GM19238 (cell line): Measurements from ENCODE around the gene CCDC74A.
"Not testable (repeated sequence)": the region's sequence is repeated elsewhere in the genome, so short reads cannot be mapped to it uniquely, and the experiment has no call there.

Source experiments
- DNase-seq: peaks from one replicate; pipeline ENCODE4 v3.0.0; 2011; ENCODE audit warnings: low spot score; ENCODE audit not compliant: insufficient read length

The CCDC74A gene

DNA sequence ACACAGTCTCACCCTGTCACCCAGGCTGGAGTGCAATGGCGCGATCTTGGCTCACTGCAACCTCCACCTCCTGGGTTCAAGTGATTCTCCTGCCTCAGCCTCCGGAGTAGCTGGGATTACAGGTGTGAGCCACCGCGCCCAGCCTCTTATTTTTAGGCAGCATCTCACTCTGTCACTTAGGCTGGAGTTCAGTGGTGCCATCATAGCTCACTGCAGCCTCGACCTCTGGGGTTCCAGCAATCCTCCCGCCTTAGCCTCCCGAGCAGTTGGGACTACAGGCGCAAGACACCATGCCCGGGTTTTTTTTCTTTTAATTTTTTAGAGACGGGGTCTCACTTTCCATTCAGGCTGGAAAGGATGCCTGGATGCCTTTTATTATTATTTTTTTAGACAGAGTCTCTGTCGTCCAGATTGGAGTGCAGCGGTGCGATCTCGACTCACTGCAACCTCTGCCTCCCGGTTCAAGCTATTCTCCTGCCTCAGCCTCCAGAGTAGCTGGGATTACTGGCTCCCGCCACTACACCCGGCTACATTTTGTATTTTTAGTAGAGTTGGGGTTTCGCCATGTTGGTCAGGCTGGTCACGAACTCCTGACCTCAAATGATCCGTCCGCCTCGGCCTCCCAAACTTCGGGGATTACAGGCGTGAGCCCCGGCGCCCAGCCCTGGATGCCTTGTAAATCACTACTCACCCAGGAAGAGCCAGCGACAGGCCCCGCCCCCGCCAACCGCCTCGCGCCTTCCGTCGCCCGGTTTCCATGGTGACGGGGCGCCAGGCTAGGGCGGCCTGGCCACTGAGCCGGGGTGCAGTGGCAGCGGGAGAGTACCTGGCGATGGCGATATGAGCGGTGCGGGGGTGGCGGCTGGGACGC, at the start of gene CCDC74A:
Gene CCDC74A, plus strand, starts transcription at position 758 of the 871 bp plus-strand sequence. Its CDS starts 83 bp downstream, at position 841.
- DNase-seq: not testable (repeated sequence)

DNA sequence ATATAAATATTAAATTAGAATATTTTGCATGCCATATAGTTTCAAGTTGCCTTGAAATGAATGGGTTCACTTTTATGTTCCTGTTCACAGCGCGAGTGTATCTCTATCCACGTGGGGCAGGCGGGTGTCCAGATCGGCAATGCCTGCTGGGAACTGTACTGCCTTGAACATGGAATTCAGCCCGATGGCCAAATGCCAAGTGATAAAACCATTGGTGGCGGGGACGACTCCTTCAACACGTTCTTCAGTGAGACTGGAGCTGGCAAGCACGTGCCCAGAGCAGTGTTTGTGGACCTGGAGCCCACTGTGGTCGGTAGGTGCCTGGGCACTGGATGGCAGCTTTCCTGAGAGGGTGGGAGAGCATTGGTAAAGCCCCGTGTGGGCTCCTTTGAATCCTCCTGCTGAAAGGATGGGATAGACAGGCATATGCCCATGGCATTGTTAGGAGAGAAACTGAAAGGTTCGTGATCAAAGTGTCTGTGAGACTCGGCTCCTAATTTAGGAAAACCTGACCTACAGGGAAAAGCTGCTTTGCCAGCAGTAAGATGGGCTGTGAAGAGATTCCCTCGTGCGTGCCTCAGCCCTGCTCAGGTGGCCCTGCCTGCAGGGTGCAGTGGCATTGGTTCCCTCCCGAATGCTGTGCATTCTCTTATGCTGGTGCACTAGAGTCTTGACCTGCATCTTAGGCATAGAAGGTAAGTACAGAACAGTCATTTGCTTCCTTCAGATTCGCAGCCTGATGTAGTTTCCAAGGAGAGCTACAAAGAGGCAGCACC, 49.4 kb upstream of the CCDC74A start:
- not testable (repeated sequence) for DNase-seq

DNA sequence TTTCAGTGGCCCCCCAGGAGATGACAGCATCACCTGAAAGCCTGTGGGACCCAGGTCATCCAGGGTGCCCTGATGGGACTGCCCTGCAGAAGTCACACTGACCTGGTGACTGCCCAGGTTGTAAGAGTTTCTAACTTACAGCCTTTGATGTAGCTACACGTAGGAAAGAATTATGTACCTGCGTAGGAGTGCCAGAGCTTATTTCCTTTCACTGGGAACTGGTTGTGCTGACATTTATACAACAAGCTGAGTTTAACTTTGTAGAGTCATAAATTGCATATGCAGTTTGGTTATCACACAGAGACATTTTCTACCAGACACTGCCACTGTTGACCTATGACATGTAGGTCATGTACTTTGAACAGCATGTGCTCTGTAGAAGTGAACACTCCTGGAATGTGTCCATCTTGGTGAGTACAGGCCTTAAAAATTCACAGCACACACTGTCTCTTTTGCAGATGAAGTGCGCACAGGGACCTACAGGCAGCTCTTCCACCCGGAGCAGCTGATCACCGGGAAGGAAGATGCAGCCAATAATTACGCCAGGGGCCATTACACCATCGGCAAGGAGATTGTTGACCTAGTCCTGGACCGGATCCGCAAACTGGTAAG, 48.7 kb upstream of the CCDC74A start:
- DNase-seq: not testable (repeated sequence)

DNA sequence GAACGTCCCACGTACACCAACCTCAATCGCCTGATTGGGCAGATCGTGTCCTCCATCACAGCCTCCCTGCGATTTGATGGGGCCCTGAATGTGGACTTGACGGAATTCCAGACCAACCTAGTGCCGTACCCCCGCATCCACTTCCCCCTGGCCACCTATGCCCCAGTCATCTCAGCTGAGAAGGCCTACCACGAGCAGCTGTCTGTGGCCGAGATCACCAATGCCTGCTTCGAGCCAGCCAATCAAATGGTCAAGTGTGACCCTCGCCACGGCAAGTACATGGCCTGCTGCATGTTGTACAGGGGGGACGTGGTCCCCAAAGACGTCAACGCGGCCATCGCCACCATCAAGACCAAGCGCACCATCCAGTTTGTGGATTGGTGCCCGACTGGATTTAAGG, 47.3 kb upstream of the CCDC74A start:
- DNase-seq: not testable (repeated sequence)

DNA sequence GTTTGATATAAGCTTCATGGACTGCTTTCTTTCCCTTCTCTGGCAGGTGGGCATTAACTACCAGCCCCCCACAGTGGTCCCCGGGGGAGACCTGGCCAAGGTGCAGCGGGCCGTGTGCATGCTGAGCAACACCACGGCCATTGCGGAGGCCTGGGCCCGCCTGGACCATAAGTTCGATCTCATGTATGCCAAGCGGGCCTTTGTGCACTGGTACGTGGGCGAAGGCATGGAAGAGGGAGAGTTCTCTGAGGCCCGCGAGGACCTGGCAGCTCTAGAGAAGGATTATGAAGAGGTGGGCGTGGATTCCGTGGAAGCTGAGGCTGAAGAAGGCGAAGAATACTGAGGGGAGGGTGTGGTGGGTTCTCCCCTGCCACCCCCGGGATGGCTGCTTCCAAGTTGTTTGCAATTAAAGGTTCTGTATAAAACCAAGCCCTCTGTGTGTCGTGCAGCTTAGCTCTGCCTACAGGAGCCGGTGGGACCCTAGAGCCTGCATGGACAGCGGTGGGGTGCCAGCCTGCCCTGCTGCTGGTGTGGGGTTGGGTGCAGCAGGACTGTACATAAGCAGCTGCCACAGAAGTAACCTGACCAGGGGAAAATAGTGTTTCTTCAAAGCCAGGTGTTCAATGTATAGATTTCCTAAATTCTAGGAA, 45.1 kb upstream of the CCDC74A start:
- not testable (repeated sequence) for DNase-seq

DNA sequence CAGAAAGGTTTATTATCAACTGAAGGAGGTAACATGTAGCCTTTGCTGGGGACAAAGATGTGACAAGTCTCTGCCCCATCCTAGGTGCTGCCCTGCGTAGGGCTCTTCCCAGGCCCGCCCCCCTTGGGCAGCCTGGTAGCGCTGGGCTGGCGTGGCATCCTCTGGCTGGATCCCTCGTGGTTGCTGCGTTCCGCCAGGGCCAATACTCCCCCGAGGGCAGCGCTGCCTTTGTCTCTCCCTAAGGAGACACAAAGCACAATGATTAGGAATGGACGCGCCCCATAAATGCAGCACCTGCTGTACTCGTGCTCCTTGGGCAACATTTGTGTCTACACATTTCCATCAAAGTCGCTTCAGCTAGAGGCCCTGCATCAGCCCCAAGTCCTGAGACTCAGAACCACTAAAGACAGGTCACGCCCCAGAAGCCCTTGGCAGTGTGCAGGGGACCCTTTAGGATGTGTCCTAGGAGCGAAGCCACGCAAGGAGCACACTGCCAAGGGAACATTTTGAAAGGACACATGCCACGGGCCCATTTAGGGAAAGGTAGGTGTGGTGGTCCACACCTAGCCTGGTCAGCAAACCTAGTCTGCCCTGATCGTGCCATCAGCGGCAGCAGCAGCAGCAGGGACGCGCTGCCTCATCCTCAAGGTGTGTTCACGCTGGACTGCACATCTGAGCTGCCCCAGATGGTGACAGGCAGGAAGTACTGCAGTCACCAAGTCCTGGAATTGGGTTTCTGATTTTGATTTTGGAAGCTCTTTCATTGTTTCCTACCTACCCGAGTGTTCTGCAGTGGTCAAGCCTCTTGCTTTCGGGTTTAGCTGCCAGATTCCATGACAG, 43.5 kb upstream of the CCDC74A start:
- DNase-seq: not testable (repeated sequence)

DNA sequence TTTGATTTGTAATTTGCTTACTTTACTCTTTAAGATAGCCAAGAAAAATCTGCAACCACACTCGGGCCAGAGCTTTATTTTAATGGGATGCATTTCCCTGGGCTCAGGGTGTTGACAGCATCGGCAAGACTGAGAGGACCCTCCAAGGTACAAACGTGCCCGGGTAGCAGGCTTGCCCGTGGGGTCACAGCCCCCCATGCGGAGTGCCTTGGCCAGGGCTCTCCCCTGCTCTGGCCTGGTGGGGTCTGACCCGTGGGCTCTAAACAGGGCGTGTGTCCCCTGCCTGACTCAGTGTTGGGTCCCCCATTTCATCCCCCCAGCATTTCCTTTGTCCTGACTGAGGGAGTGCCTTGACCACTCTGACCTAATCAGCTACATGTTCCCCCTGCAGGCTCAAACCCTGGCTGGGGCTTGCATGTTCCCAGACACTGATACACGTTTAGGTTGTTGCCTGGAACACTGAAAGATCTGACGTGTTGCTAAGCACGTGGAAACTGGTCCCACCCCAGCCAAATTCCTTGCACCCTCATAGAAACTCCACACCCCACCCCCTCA, 42.7 kb upstream of the CCDC74A start:
- DNase-seq: not testable (repeated sequence)

DNA sequence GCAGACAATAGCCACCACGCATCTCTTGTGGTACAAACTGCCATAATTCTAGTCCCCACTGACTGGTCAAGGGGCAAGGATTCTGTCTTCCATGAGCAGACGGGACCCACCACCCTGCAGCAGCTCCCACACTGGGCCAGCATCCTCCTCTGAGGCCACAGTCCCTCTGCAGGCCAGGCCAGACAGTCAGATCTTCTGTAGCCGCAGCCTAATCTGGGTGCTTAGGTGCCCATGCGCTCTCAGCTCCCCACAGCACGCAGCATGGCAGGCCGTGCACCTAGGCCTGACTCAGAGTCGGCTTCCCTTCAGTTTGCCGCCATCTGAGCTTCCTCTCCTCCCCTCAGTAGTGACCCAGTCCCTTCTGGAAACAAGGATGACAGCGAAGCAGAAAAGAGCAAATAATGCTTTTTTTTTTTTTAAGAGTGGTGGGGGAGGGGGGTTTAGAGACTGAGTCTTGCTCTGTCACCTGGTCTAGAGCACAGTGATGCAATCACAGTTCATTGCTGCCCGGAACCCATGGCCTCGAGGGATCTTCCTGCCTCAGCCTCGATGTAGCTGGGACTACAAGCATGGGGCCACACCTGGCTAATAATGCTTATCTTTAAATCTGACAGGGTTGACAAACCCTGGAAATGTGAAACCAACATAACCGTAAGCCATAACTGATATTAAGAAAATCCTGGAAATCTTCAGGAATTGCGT, 41.3 kb upstream of the CCDC74A start:
- not testable (repeated sequence) for DNase-seq

DNA sequence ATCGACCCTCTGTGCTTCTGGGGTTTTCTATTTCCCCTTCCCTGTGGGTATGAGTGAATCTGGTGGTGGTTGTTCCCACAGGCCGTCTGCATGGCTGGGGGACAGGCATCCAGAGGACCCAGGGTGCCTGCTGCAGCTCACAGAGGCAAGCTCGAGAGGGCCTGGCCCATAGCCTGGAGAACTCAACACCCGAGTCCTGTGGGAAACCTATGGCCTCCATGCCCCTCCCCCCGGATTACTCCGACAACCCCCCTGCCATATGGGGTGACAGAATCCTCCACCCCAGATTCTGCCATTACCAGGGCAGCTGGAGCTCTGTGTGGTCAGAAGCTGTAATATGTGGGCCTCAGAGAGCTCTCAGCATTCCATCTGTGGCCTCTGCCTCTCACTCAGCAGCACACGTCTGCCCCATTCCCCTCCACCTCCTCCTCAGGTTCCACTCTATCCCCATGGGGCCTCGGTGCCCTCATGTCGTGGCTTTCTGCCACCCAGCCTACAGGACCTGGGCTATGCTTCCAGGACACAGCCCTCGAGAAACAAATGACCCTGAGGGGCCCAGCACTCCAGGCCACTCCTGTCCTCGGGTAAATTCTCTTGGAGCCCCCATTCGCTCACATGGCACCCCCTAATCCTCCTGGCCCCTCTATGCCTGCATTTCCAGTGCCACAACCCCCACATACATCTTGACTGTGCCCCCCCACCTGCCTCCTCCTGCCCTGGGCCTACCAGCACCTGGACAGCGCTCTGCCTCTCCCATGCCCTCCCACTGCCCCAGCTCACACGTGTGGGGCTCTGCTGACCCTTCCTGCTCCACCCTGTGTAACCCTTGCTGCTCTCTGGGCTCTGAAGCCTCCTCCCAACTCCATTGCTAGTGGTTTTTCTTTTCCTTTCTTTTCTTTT, 39.1 kb upstream of the CCDC74A start:
- no peak for DNase-seq

DNA sequence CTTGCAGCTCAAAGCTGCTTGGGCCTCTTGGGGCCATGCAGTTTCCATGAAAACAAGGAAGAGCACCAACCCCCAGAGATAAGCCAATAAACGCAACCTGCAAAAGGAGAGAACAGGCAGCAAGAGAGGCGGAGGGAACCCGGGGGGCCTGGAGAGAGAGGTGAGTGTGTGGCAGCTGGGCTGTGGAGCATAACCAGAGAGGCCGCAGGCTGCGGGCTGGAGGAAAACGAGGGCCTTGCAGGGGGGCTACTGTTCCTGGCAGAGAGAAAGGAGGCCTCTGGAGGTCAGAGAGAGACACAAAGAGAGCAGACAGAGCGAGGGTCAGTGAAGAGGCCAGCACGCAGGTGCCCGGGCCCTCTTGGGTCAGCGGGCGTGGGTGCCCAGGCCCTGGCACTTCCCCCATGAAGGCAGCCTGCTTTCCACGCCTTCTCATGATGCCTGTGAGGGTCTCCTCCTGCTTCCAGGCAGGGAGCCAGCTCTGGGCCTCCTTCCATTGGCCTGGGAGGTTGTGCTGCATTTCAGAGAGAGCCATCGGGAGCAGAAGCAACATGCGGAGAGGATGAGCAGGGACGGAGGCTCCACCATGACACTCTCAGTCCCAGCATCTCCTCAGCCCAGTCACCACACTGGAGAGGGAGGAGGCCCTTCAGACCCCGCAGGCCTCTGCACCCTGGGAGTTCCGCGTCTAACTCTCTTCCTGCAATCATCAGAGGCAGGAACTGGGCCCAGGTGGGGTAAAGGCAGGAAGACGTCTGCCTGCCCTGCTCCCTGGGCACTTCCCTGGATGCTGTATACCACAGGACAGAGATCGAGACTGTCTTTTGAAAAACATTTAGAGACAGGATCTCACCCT, 36.8 kb upstream of the CCDC74A start:
- not testable (repeated sequence) for DNase-seq

DNA sequence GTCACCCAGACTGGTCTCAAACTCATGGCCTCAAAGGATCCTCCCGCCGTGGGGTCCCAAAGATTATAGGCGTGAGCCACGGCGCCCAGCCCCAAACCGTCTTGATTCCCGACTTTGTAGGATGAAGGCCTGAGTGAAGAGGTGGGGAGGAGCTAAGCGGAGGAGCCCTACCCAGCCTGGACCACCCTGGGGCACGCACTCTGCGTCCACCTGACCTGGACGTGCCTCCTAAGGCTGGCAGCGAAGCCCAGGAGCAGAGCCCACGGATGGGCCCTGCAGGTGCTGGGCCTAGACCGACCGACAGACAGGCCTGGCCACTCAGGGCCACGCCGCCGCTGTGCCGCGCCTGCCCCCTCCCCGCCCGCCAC, 36.2 kb upstream of the CCDC74A start:
- not testable (repeated sequence) for DNase-seq

DNA sequence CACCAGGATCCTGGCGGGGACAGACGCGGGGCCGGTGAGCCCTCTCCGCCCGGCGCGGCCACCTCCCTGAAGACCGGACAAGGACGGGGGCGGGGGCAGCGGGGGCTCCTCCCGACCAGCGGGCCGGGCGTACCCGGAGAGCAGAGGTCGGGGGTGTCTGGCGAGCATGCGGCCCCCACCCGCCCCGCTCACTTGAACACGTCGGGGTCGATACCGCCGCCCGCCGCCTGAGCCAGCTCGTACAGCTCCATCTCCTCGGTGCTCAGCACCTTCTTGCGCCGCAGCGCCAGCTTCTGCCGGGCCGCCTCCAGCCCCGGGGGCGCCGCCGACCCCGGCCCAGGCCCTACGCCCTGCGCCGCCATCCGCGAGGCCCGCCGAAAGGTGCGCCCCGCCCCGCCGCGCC, 35.7 kb upstream of the CCDC74A start, which contains the start of gene MZT2A:
Gene MZT2A, minus strand, starts transcription at position 383 of the 403 bp plus-strand sequence. Its CDS starts 21 bp downstream, at position 362.
- not testable (repeated sequence) for DNase-seq

DNA sequence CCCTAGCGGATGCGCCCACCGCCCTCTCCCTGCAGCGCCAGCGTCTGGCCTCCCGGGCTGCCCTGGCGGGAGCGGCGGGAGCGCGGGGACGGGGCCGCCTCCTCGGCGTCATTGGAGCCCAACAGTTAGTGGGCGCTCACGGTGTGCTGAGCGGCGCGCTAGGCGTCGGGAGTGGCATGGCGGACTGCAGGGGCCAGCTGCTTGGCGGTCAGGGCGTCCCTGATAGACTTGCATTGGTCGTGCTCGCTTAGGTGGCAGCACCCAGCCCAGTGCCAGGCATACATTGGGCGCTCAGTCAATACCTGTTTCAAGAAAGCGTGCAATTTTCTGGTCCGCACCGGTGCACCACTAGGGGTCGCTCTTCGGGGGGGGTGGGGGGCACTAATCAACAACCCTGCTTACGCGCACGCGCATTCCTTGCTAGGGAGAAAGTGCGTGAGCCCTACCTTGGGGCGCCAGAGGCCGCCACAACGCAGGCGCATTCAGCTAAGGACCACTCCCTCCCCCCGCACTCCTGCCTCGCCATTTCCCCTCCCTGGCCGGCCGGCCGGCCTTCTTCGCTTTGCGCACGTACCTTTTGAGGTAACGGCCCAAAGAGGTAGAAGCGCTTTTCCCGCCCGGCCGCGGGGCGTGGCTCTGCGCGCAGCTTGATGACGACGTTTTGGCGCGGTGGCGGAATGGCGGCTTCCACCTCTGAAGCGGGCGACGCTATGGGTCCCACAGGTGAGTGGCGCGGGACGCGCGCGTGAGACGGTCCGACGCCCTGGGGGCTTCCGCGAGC, 35.1 kb upstream of the CCDC74A start:
- peak; percentile 93 for DNase-seq

DNA sequence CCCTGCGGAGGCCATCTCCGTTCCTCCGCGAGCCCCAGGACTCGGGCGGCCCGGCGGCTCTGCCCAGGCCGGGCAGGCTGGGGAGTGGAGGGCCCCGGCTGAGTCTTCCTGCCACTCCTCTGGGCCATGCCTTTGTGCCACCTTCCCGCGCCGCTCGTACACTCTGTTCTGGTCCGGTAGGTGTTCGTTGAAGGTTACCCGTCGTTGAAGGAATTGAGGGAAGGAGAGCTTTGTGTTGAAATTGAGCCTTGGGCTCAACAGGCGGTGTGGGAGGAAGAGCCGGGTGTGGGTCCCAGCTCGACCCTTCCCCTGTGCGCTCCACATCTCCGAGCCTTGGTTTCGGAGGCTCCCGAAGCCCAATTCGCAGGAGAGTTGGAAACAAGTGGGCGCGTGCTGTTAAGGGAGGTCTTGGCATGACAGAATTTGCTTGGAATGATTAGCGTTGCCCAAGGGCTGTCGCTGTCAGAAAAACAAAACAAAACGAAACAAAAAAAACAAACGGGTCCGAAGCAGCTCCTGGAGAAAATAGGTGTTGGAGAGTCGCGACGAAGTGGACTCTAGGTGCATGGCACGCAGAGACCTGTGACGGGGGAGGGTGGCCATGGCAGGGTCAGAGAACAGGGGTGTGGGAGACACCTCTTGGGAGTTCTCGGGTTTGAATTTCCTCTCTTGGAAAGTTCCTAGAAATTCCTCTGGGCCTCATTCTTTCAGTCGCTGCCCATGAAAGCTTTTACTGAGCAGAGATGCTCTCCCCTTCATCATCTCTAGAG, 34.3 kb upstream of the CCDC74A start:
- no peak for DNase-seq

DNA sequence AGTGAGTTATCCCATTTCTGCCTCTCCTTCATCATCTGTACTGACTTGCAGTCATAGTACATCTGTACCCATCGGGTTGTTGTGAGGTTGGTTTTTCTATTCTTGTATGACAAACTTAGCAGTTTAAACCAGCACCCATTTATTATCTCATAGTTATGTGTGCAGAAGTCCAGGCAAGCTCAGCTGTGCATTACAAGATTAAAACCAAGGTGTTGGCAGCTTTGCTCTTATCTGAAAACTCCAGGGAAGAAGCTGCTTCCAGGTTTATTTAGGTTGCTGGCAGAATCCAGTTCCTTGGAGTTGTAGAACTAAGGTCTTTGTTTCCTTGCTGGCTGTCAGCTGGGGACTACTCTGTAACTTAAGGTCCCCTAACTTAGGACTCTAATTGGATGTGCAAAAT, 32.2 kb upstream of the CCDC74A start:
- not testable (repeated sequence) for DNase-seq
